Measurements from ENCODE around the gene WWOX.

The WWOX gene

GRCh38 chr16:78094166-78094565 lies 5.3 kb upstream of the WWOX start:
- no peak overlapping the region for H3K4me3 Mint-ChIP-seq
- H3K4me1 Mint-ChIP-seq: peaks cover 7% of the 10 kb centered on the region

GRCh38 chr16:78094998-78095397 lies 4.5 kb upstream of the WWOX start:
- DNase-seq (ENCODE audit: low spot score in 2 of 2) (no peak), ATAC-seq (replicated peaks; ENCODE audit: extremely low read depth, poor library complexity, severe bottlenecking) (no peak)
- H3K27me3 Mint-ChIP-seq: peaks cover 22% of the 10 kb centered on the region
- H3K4me3 Mint-ChIP-seq: no peak overlapping the region
- H3K9me3 Mint-ChIP-seq: no peaks in the 10 kb centered on the region
- H3K4me1 Mint-ChIP-seq: peaks cover 8% of the 10 kb centered on the region
- peaks cover 5% of the 10 kb centered on the region for H3K36me3 Mint-ChIP-seq (ENCODE audit: insufficient read depth)
- no peak overlapping the region for H3K27ac Mint-ChIP-seq (ENCODE audit: low read depth)

More at GRCh38 chr16:78094166-78094565, 5.3 kb upstream of the WWOX start:
- peaks cover 3% of the 10 kb centered on the region for H3K36me3 Mint-ChIP-seq (ENCODE audit: insufficient read depth)
- no peak for ATAC-seq (replicated peaks; ENCODE audit: extremely low read depth, poor library complexity, severe bottlenecking)
- H3K27ac Mint-ChIP-seq (ENCODE audit: low read depth): no peak overlapping the region
- no peaks in the 10 kb centered on the region for H3K9me3 Mint-ChIP-seq
- H3K27me3 Mint-ChIP-seq: peaks cover 22% of the 10 kb centered on the region
- no peak for DNase-seq (ENCODE audit: low spot score in 2 of 2)

DNA sequence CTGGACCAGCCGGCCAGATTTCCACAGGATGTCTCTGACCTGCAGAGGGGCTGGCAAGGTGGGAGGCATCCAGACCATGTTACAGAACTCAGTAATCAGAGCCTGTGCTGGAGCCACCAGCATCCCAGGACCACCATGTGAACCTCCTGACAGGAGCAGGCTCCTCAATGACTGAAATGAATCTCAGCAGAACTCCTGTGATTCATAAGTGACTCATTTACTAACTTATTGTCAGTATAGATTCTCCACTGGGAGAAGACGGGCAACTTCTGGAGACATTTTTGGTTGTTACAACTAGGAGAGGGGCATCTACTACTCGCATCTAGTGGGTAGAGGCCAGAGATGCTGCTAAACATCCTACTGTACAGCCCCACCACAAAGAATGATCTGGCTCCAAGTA lies 3.1 kb upstream of the WWOX start:
- H3K4me3 Mint-ChIP-seq: no peak overlapping the region
- DNase-seq (ENCODE audit: low spot score in 2 of 2) (no peak), ATAC-seq (replicated peaks; ENCODE audit: extremely low read depth, poor library complexity, severe bottlenecking) (no peak)
- no peak overlapping the region for H3K27ac Mint-ChIP-seq (ENCODE audit: low read depth)
- H3K9me3 Mint-ChIP-seq: no peaks in the 10 kb centered on the region
- peaks cover 7% of the 10 kb centered on the region for H3K36me3 Mint-ChIP-seq (ENCODE audit: insufficient read depth)
- H3K4me1 Mint-ChIP-seq: peaks cover 13% of the 10 kb centered on the region
- H3K27me3 Mint-ChIP-seq: peaks cover 22% of the 10 kb centered on the region

- peaks cover 25% of the 10 kb centered on the region for H3K4me1 Mint-ChIP-seq
- no peak overlapping the region for H3K27ac Mint-ChIP-seq (ENCODE audit: low read depth)
- no peak overlapping the region for H3K4me3 Mint-ChIP-seq
- H3K27me3 Mint-ChIP-seq: peaks cover 22% of the 10 kb centered on the region
- H3K9me3 Mint-ChIP-seq: no peaks in the 10 kb centered on the region
- DNase-seq (ENCODE audit: low spot score in 2 of 2) (no peak), ATAC-seq (replicated peaks; ENCODE audit: extremely low read depth, poor library complexity, severe bottlenecking) (no peak)
- peaks cover 7% of the 10 kb centered on the region for H3K36me3 Mint-ChIP-seq (ENCODE audit: insufficient read depth)
Observed at GRCh38 chr16:78097548-78097947, 1.9 kb upstream of the WWOX start.

DNA sequence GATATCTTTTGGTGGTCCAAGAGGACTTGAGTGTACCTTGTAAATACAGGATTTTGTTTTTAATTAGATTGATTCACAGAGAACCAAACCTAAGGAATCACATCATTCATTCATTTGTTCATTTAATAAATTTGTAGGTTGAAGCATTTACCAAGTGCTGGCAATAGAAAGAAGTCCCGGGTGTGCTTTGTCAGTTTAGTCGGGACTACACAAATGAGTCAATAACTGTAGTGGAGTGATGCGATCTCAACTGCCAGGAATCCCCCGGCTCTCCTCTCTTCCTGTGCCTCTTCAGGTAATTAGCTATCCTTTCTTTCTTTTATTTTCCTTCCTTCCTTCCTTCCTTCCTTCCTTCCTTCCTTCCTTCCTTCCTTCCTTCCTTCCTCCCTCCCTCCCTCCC lies 1.4 kb upstream of the WWOX start:
- Mint-ChIP-seq H3K36me3 (ENCODE audit: insufficient read depth) (peaks cover 7% of the 10 kb centered on the region), H3K27me3 (peaks cover 19% of the 10 kb centered on the region), H3K4me1 (peaks cover 28% of the 10 kb centered on the region), H3K9me3 (no peaks in the 10 kb centered on the region), H3K27ac (ENCODE audit: low read depth) (no peak overlapping the region), H3K4me3 (no peak overlapping the region)
- no peak for ATAC-seq (replicated peaks; ENCODE audit: extremely low read depth, poor library complexity, severe bottlenecking)
- DNase-seq (ENCODE audit: low spot score in 2 of 2): no peak

GRCh38 chr16:78098595-78099270 lies 721 bp upstream of the WWOX start:
- DNase-seq (ENCODE audit: low spot score in 2 of 2): no peak
- peaks cover 7% of the 10 kb centered on the region for H3K36me3 Mint-ChIP-seq (ENCODE audit: insufficient read depth)
- no peak for ATAC-seq (replicated peaks; ENCODE audit: extremely low read depth, poor library complexity, severe bottlenecking)
- peaks cover 13% of the 10 kb centered on the region for H3K27me3 Mint-ChIP-seq
- peaks cover 28% of the 10 kb centered on the region for H3K4me1 Mint-ChIP-seq
- H3K4me3 Mint-ChIP-seq: peak overlapping the region; percentile 93
- no peaks in the 10 kb centered on the region for H3K9me3 Mint-ChIP-seq
- peak overlapping the region; percentile 91 for H3K27ac Mint-ChIP-seq (ENCODE audit: low read depth)

DNA sequence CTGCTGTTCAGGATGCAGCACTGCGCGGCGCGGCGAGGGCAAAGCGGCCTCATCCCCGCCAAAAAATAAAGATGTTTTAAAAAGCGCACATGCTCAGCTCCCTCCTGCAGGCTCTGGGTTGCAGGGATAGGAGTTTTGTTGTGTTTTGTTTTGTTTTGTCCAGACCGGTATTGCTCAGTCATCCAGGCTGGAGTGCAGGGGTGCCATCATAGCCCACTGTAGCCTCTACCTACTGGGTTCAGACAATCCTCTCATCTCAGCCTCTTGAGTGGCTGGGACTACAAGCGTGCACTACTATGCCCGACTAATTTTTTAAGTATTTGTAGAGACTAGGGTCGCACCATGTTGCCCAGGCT lies 636 bp downstream of the WWOX start:
- no peak for DNase-seq (ENCODE audit: low spot score in 2 of 2)
- peaks cover 7% of the 10 kb centered on the region for H3K36me3 Mint-ChIP-seq (ENCODE audit: insufficient read depth)
- peaks cover 33% of the 10 kb centered on the region for H3K4me1 Mint-ChIP-seq
- H3K27ac Mint-ChIP-seq (ENCODE audit: low read depth): peak overlapping the region; percentile 91
- H3K4me3 Mint-ChIP-seq: peak overlapping the region; percentile 93
- H3K9me3 Mint-ChIP-seq: no peaks in the 10 kb centered on the region
- H3K27me3 Mint-ChIP-seq: no peaks in the 10 kb centered on the region
- ATAC-seq (replicated peaks; ENCODE audit: extremely low read depth, poor library complexity, severe bottlenecking): peak; percentile 31

DNA sequence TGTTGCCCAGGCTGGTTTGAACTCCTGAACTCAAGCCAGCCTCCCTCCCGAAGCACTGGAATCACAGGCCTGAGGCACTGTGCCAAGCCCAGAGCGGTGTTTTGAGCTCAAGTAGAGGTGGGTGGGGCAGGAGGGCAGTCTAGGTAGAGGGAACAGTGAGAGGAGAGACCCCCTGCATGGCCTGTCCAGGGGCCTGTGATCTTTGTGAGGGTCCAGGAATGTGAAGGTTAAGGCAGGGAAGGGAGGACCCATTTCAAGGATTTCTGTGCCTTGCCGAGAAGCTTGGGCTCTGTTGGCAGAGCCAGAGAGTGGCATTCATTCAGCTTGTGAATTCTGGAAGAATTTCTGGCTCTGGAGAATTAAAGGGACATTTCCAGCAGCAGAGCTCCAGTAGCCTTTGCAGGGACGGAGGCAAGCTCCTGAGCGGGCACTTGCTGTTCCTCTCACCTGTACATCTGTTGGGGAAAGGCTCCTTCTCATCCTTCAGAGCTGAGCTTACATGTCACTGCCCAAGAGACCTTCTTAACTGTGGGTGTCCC lies 2.7 kb downstream of the WWOX start:
- H3K4me3 Mint-ChIP-seq: no peak overlapping the region
- H3K36me3 Mint-ChIP-seq (ENCODE audit: insufficient read depth): peaks cover 7% of the 10 kb centered on the region
- no peaks in the 10 kb centered on the region for H3K9me3 Mint-ChIP-seq
- H3K27ac Mint-ChIP-seq (ENCODE audit: low read depth): no peak overlapping the region
- DNase-seq (ENCODE audit: low spot score in 2 of 2) (no peak), ATAC-seq (replicated peaks; ENCODE audit: extremely low read depth, poor library complexity, severe bottlenecking) (no peak)
- peaks cover 33% of the 10 kb centered on the region for H3K4me1 Mint-ChIP-seq
- H3K27me3 Mint-ChIP-seq: no peaks in the 10 kb centered on the region

GRCh38 chr16:78102865-78103264 lies 3.4 kb downstream of the WWOX start:
- ATAC-seq (replicated peaks; ENCODE audit: extremely low read depth, poor library complexity, severe bottlenecking): no peak
- Mint-ChIP-seq H3K4me1 (peaks cover 33% of the 10 kb centered on the region), H3K4me3 (no peak overlapping the region), H3K27me3 (no peaks in the 10 kb centered on the region), H3K36me3 (ENCODE audit: insufficient read depth) (peaks cover 7% of the 10 kb centered on the region), H3K27ac (ENCODE audit: low read depth) (no peak overlapping the region), H3K9me3 (no peaks in the 10 kb centered on the region)
- DNase-seq (ENCODE audit: low spot score in 2 of 2): no peak

- Mint-ChIP-seq H3K27me3 (no peaks in the 10 kb centered on the region), H3K9me3 (no peaks in the 10 kb centered on the region), H3K36me3 (ENCODE audit: insufficient read depth) (peaks cover 5% of the 10 kb centered on the region), H3K4me1 (peaks cover 20% of the 10 kb centered on the region), H3K4me3 (no peak overlapping the region), H3K27ac (ENCODE audit: low read depth) (no peak overlapping the region)
- ATAC-seq (replicated peaks; ENCODE audit: extremely low read depth, poor library complexity, severe bottlenecking) (no peak), DNase-seq (ENCODE audit: low spot score in 2 of 2) (no peak)
Observed at GRCh38 chr16:78105517-78105916, 6.1 kb downstream of the WWOX start.

- ATAC-seq (replicated peaks; ENCODE audit: extremely low read depth, poor library complexity, severe bottlenecking): no peak
- DNase-seq (ENCODE audit: low spot score in 2 of 2): no peak
- no peaks in the 10 kb centered on the region for H3K27me3 Mint-ChIP-seq
- no peak overlapping the region for H3K4me3 Mint-ChIP-seq
- H3K4me1 Mint-ChIP-seq: peaks cover 17% of the 10 kb centered on the region
- peaks cover 6% of the 10 kb centered on the region for H3K36me3 Mint-ChIP-seq (ENCODE audit: insufficient read depth)
- H3K27ac Mint-ChIP-seq (ENCODE audit: low read depth): no peak overlapping the region
- H3K9me3 Mint-ChIP-seq: no peaks in the 10 kb centered on the region
Observed at GRCh38 chr16:78106686-78107085, 7.2 kb downstream of the WWOX start.

DNA sequence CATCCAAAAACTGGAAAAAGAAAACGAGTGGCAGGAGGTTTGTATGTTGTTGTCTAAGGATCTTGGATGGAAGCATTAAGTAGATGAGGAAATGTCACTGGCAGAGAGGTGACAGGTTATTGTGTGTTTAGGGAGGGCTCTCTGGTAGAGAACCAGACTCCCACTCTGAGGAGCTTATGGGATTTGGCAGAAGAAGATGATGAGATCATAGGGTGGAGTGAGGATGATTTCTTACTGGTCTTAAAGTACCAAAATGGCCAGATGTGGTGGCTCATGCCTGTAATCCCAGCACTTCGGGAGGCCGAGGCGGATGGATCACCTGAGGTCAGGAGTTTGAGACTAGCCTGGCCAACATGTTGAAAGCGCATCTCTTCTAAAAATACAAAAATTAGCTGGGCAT lies 9.0 kb downstream of the WWOX start:
- Mint-ChIP-seq H3K9me3 (no peaks in the 10 kb centered on the region), H3K4me1 (peaks cover 6% of the 10 kb centered on the region), H3K27ac (ENCODE audit: low read depth) (no peak overlapping the region), H3K27me3 (no peaks in the 10 kb centered on the region), H3K4me3 (no peak overlapping the region), H3K36me3 (ENCODE audit: insufficient read depth) (peaks cover 6% of the 10 kb centered on the region)
- ATAC-seq (replicated peaks; ENCODE audit: extremely low read depth, poor library complexity, severe bottlenecking) (no peak), DNase-seq (ENCODE audit: low spot score in 2 of 2) (no peak)

DNA sequence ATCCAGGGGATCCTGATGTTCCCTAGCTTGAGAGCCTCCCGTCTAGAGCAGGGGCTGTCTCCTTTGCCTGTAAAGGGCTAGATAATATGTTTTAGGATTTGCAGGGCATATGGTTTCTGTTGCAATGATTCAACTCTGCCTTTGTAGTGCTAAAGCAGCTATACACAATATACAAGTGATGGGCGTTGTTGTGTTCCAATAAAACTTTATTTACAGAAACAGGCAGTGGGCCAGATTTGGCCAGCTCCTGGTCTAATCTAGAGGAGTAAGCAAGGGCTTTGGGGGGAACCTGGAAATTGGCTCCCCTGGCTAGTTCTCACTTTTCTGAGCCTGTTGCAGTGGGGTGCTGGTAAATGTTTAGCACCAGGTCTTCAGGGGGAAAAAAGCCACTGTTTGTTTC lies 13.8 kb downstream of the WWOX start:
- no peak for DNase-seq (ENCODE audit: low spot score in 2 of 2)
- Mint-ChIP-seq H3K4me1 (no peaks in the 10 kb centered on the region), H3K27me3 (no peaks in the 10 kb centered on the region), H3K4me3 (no peak overlapping the region), H3K27ac (ENCODE audit: low read depth) (no peak overlapping the region), H3K9me3 (no peaks in the 10 kb centered on the region), H3K36me3 (ENCODE audit: insufficient read depth) (peaks cover 12% of the 10 kb centered on the region)
- ATAC-seq (replicated peaks; ENCODE audit: extremely low read depth, poor library complexity, severe bottlenecking): no peak

Data from central memory CD8-positive, alpha-beta T cell (primary cell).